K562 (cell line): ENCODE results near the gene ADRA2B. TPM values are rescaled to one million over a fixed set of nuclear protein-coding genes. Genes with fewer than 3 reads are reported as not detected.
"Not testable (repeated sequence)": the region's sequence is repeated elsewhere in the genome, so short reads cannot be mapped to it uniquely, and the experiment has no call there.

Experiments used
- ATAC-seq: fragments of 200-7000 bp; cut with Tn5 transposase; 3 replicates; pipeline ENCODE4 v1.9.1; 2020; ENCODE audit warnings: moderate library complexity
- BruUV-seq: library from RNA; stranded (reverse); fragments of 400-500 nt; replicated peaks from 2 replicates; lab custom pipeline; 2021; lab: Mats Ljungman, UMichigan
- CTCF ChIA-PET: fragments of 300-600 bp; formaldehyde crosslinking; extraction: SDS; loops from one replicate; lab custom pipeline; 2021; ENCODE audit warnings: low intra/inter-chr PET ratio; lab: Yijun Ruan, JAX
- POLR2A ChIA-PET: fragments of 300-600, 350-650 bp; sonication (Branson Sonifier 250); formaldehyde crosslinking; extraction: SDS; loops from one replicate; lab custom pipeline; 2021; ENCODE audit warnings: antibody characterized with exemption, inconsistent platforms; lab: Yijun Ruan, JAX
- DNase-seq, 4 experiments: peaks; one replicate each; pipeline versions ENCODE4 v3.0.0 to v3.0.0-alpha.2; 2011 to 2018; ENCODE audit warnings: low spot score in 3 of 4, mixed read lengths in 3 of 4; ENCODE audit errors: extremely low read depth in 1 of 4
- FAIRE-seq: peaks from 2 replicates; lab custom pipeline; 2011; peaks lifted over from hg19 to GRCh38; lab: Jason Lieb, UNC
- H2AFZ ChIP-seq: 2 replicates; pipeline ENCODE4 v1.6.0; 2011; ENCODE audit warnings: low read depth, low read length, control low read depth, inconsistent platforms
- H3K27ac ChIP-seq: fragments of 200-600 bp; 3 replicates; pipeline ENCODE4 v1.8.0; 2011; ENCODE audit warnings: low read depth, mild to moderate bottlenecking, control low read depth, inconsistent platforms, low read length, moderate library complexity, mixed read lengths; ENCODE audit errors: extremely low read depth
- H3K27me3 ChIP-seq, 2 experiments: fragments of 300-600 bp in 1 of 2; 2 replicates in 1 of 2; 3 replicates in 1 of 2; pipeline versions ENCODE4 v1.6.0 to v1.8.0; 2011; ENCODE audit warnings: inconsistent platforms in 2 of 2, low read length in 2 of 2, mild to moderate bottlenecking in 1 of 2, mixed read lengths in 1 of 2, moderate library complexity in 1 of 2; ENCODE audit not compliant: control insufficient read depth in 2 of 2, insufficient read depth in 2 of 2
- H3K36me3 ChIP-seq: fragments of 300-600 bp; 3 replicates; pipeline ENCODE4 v1.8.0; 2011; ENCODE audit warnings: mild to moderate bottlenecking, low read length, inconsistent platforms; ENCODE audit not compliant: control insufficient read depth, insufficient read depth
- H3K4me1 ChIP-seq, 2 experiments: fragments of 200-600 bp in 1 of 2; replicated peaks in 1 of 2; 2 replicates in 1 of 2; 3 replicates in 1 of 2; pipeline versions ENCODE4 v1.5.1 to v1.8.0; 2011; ENCODE audit warnings: inconsistent platforms in 2 of 2, low read length in 2 of 2, mild to moderate bottlenecking in 1 of 2, mixed read lengths in 1 of 2, moderate library complexity in 1 of 2; ENCODE audit not compliant: control insufficient read depth in 2 of 2, insufficient read depth in 2 of 2
- H3K4me2 ChIP-seq: 2 replicates; pipeline ENCODE4 v1.6.1; 2011; ENCODE audit warnings: low read length, control low read depth, inconsistent platforms, mixed read lengths; ENCODE audit not compliant: insufficient read depth
- H3K4me3 ChIP-seq: fragments of 200-600 bp; sonication (generic), shearing (Covaris generic); 2 replicates; pipeline ENCODE4 v1.5.1; 2016; ENCODE audit warnings: control low read depth, inconsistent platforms
- H3K79me2 ChIP-seq: fragments of 200-600 bp; 3 replicates; pipeline ENCODE4 v1.8.0; 2011; ENCODE audit warnings: low read length, inconsistent platforms; ENCODE audit not compliant: control insufficient read depth, insufficient read depth
- H3K9ac ChIP-seq, 2 experiments: 2 replicates each; pipeline versions ENCODE4 v1.6.0 to v1.6.1; 2011; ENCODE audit warnings: low read depth in 2 of 2, low read length in 2 of 2, control low read depth in 1 of 2, inconsistent platforms in 1 of 2, mild to moderate bottlenecking in 1 of 2, mixed read lengths in 1 of 2; ENCODE audit not compliant: insufficient read depth in 1 of 2
- H3K9me1 ChIP-seq: one replicate; pipeline ENCODE4 v1.6.0; 2011; ENCODE audit warnings: inconsistent platforms, mild to moderate bottlenecking, low read length, moderate library complexity; ENCODE audit not compliant: control insufficient read depth, insufficient read depth
- H3K9me3 ChIP-seq: replicated peaks from 2 replicates; pipeline ENCODE4 v1.5.1; 2011; ENCODE audit warnings: low read depth, low read length, inconsistent platforms; ENCODE audit not compliant: control insufficient read depth, insufficient read depth
- H4K20me1 ChIP-seq: replicated peaks from 2 replicates; pipeline ENCODE4 v1.6.1; 2011; ENCODE audit warnings: low read length, inconsistent platforms, mixed read lengths; ENCODE audit not compliant: control insufficient read depth, insufficient read depth
- HDAC1 ChIP-seq, 2 experiments: fragments of 450-650 bp; IDR thresholded peaks; 2 replicates each; pipeline ENCODE4 v1.6.1; 2016 to 2017; ENCODE audit warnings: inconsistent platforms in 1 of 2, mild to moderate bottlenecking in 1 of 2, moderate library complexity in 1 of 2
- WGBS: fragments of 100-300 bp; shearing (Covaris generic); methylation state at CpG from one replicate; pipeline ENCODE4 v1.1.6; 2016; ENCODE audit warnings: low coverage, mixed read lengths; ENCODE audit not compliant: insufficient coverage; ENCODE audit errors: missing lambda C conversion rate; 5-methylcytosine and 5-hydroxymethylcytosine counted together
- in situ Hi-C: fragments of 300-500 bp; cut with MboI; formaldehyde crosslinking; loops from 4 replicates; pipeline ENCODE4 v1.15.0; 2018; ENCODE audit warnings: inconsistent platforms, mixed read lengths
- intact Hi-C: fragments of 100-400 bp; cut with micrococcal nuclease; formaldehyde crosslinking; loops from 2 replicates; pipeline ENCODE4 v1.14.2; 2022
- polyA plus RNA-seq, 8 experiments: library from polyadenylated mRNA; depleted of rRNA in 4 of 8; stranded (reverse) in 5 of 8; unstranded in 3 of 8; fragments of >200 nt; fragmentation: Nextera tagmentation in 2 of 8; fragmentation: Illumina TruSeq in 1 of 8; extraction: Ambion mirVana in 2 of 8; extraction: Trizol in 1 of 8; gene quantifications; 2 replicates each; pipeline versions ENCODE4 v1.2.1 to v1.2.3, GENCODE V29; 2011 to 2014; ENCODE audit warnings: inconsistent platforms in 1 of 8, missing spikeins in 1 of 8
- total RNA-seq, 7 experiments: library from RNA; depleted of rRNA in 6 of 7; stranded (reverse); fragments of >200 nt in 6 of 7; fragmentation: Illumina TruSeq in 2 of 7; extraction: Trizol in 2 of 7; gene quantifications; 2 replicates each; pipeline versions ENCODE4 v1.2.1 to v1.2.3, GENCODE V29; 2011 to 2021; ENCODE audit warnings: low replicate concordance in 1 of 7
- TF ChIP-seq, protein P1 (sequence below): fragments of 450-650 bp; formaldehyde crosslinking; IDR thresholded peaks from 2 replicates; pipeline ENCODE4 v1.4.0; 2022; ENCODE audit warnings: missing genetic modification characterization

ADRA2B gene
- total and polyA plus RNA-seq, 9 of the 15 experiments (the other 6 are each of a cell fraction or from before 2014, with no cell fraction given): not detected

DNA sequence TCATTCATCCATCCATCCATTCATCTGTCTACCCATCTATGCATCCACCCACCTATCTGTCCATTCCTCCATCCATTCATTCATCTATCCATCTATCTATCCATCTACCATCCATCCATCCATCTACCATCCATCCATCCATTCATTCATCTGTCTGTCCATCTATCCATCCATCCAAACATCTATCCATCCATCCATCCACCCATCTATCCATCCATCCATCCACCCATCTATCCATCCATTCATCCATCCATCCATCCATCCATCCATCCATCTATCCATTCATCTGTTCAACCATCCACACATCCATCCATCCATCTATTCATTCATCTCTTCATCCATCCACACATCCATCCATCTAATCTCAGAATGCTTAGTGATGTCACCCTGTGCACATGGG, 51.6 kb downstream of the ADRA2B start:
- intact Hi-C loops, BruUV-seq, POLR2A ChIA-PET, H3K27me3 ChIP-seq, H3K9me1 ChIP-seq, H3K4me2 ChIP-seq, ATAC-seq, H3K36me3 ChIP-seq, FAIRE-seq, H3K9ac ChIP-seq, DNase-seq, H3K27ac ChIP-seq, H4K20me1 ChIP-seq, CTCF ChIA-PET, H3K9me3 ChIP-seq, H3K79me2 ChIP-seq: not testable (repeated sequence)
- TF ChIP-seq, protein P1, sequence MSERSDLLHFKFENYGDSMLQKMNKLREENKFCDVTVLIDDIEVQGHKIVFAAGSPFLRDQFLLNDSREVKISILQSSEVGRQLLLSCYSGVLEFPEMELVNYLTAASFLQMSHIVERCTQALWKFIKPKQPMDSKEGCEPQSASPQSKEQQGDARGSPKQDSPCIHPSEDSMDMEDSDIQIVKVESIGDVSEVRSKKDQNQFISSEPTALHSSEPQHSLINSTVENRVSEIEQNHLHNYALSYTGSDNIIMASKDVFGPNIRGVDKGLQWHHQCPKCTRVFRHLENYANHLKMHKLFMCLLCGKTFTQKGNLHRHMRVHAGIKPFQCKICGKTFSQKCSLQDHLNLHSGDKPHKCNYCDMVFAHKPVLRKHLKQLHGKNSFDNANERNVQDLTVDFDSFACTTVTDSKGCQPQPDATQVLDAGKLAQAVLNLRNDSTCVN: peak; percentile 27; the same call in 1 of the 2 replicates
- 0 out of 4 replicates have a peak, but pooled peaks of 1 of the 2 experiments have one; percentile 10 for TF ChIP-seq HDAC1 (IDR thresholded peaks at IDR 0.05)
- TF ChIP-seq, all 486 proteins: peak for 2; not testable (repeated sequence) for 484
- H2AFZ ChIP-seq, H3K4me1 ChIP-seq, H3K4me3 ChIP-seq: not testable (repeated sequence)
- in situ Hi-C loops: loop anchor here (5.0 kb wide), 1 partner anchor 1553 kb away; no protein-coding TSS in a partner anchor

DNA sequence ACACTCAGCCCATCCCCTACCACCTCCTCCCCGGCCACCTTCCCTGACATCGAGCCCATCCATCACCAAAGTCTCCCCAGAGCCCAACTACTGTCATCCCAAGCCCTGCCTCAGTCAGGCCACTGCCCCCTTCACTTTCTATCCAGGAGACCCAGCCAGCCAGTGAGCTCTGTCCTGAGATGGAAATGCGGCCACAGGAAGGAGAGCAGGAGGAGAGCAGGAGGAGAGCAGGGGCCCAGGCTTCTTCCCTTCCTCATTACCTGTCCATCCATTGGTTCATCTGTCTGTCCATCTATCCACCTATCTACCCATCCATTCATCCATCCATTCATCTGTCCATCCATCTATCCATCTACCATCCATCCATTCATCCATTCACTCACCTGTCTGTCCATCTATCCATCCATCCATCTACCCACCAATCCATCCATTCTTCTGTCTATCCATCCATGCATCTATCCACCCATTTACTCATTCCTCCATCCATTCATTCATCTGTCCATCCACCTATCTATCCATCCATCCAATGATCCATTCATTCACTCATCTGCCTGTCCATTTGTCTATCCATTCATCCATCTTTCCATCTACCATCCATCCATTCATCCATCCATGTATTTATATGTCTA, 52.2 kb downstream of the ADRA2B start:
- H2AFZ ChIP-seq, H3K4me3 ChIP-seq, H3K9ac ChIP-seq, BruUV-seq, H3K9me3 ChIP-seq, H3K36me3 ChIP-seq, intact Hi-C loops, H3K4me1 ChIP-seq, FAIRE-seq, H3K9me1 ChIP-seq, H4K20me1 ChIP-seq, ATAC-seq, H3K4me2 ChIP-seq, DNase-seq, CTCF ChIA-PET, H3K27ac ChIP-seq, H3K79me2 ChIP-seq, H3K27me3 ChIP-seq: not testable (repeated sequence)
- POLR2A ChIA-PET: interaction anchor here (0.6 kb wide), 1 partner anchor 1073 kb away, joined by 3 read pairs; no protein-coding TSS in a partner anchor
- 0% methylated on average over 1 of the region's 3 CpGs for WGBS
- in situ Hi-C loops: loop anchor here (5.0 kb wide), 1 partner anchor 1553 kb away; no protein-coding TSS in a partner anchor
